Stimulated activated CD4-positive, alpha-beta T cell treated with anti-CD3 and anti-CD28 coated beads, Interleukin-12 subunit alpha, Interleukin-12 subunit beta, amount 100 ng/mL, for 48 hours (primary cell): ENCODE measurements around the gene MCU.

ENCODE experiments used
- DNase-seq, 3 donors: peaks; one replicate each; pipeline ENCODE4 v3.0.0-alpha.2; 2020; ENCODE audit warnings: low read depth in 2 of 3, low spot score in 1 of 3

MCU gene

DNA sequence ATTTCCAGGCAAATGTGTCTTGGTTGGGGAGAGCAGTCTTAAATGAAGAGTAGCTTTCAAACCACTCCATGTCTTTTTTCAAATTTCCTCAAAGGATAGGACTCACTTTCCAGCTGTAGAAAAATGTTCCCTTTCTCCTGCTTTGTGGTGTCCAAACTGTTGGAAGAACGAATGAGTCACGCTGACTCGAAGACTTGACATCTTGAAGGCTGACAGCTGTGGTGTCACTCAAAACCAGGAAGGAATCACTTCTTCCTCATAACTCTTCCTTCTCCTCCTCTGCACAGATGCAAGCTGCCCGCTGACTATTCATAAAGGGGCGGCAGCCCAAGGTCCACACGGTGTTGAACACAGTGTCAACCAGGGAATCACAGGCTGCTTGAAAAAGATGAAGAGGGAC, 243.4 kb downstream of the MCU start:
- no peak for DNase-seq
